ENCODE data around the gene ZNF467. TPM values are rescaled to one million over a fixed set of nuclear protein-coding genes. Genes with fewer than 3 reads are reported as not detected.

ZNF467 gene
- total and polyA plus RNA-seq, 8 donors: 3.1 to 16.4 (median 12.2) TPM; not detected in 1

DNA sequence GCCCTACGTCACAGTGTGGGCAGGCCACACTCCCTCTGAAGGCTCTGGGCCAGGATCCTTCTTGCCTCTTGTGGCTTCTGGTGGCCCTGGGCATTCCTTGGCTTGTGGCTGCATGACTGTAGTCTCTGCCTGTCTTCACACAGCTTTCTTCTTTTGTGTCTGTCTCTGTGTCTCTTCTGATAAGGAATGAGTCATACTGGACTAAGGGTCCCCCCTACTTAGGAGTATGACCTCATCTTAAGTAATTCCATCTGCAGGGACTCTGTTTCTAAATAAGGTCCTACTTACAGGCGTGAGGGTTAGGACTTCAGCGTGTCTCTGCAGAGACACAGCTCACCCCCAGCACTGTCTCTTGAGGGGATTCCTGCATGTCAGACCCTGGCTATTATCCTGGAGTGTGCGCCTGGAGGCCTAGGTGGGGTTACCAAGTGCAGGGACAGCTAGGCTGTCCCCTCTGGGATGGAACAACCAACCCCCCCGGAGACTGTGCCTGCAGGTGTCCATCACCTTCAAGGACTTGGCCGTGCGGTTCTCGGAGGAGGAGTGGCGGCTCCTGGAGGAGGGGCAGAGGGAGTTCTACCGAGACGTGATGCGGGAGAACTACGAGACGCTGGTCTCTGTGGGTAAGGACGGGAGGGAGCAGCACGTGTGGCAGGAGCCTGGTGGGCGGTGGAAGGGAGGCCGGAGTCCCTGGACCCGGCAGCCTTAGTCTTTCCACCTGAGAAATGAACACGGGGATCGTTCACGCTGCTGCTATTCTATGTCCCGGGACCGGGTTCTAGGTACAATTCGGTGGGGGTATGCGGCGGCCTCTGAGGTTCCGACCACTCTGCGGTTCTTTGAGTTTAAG lies 54.1 kb downstream of the ZNF467 start:
- WGBS, 5 donors: 89 to 93% (median 91%) methylated on average over 27 to 29 of the region's 29 CpGs
- peaks cover 26 to 44% (median 41%) of the 10 kb centered on the region in 4 donors for H3K36me3 ChIP-seq
- H3K4me1 ChIP-seq: peaks cover 25 to 53% (median 36%) of the 10 kb centered on the region in 4 donors
- H3K27me3 ChIP-seq: no peaks in the 10 kb centered on the region
- DNase-seq: no peak
- H3K4me3 ChIP-seq: no peak overlapping the region
- peak overlapping the region in 1 of 5 donors; percentile 64 for H3K27ac ChIP-seq
- intact Hi-C loops (cut with DNase I; ENCODE audit: low total_unique reads): no loop called here
- TF ChIP-seq, protein P1, sequence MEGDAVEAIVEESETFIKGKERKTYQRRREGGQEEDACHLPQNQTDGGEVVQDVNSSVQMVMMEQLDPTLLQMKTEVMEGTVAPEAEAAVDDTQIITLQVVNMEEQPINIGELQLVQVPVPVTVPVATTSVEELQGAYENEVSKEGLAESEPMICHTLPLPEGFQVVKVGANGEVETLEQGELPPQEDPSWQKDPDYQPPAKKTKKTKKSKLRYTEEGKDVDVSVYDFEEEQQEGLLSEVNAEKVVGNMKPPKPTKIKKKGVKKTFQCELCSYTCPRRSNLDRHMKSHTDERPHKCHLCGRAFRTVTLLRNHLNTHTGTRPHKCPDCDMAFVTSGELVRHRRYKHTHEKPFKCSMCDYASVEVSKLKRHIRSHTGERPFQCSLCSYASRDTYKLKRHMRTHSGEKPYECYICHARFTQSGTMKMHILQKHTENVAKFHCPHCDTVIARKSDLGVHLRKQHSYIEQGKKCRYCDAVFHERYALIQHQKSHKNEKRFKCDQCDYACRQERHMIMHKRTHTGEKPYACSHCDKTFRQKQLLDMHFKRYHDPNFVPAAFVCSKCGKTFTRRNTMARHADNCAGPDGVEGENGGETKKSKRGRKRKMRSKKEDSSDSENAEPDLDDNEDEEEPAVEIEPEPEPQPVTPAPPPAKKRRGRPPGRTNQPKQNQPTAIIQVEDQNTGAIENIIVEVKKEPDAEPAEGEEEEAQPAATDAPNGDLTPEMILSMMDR (IDR thresholded peaks at IDR 0.05): no peak
- H3K9me3 ChIP-seq: no peaks in the 10 kb centered on the region

DNA sequence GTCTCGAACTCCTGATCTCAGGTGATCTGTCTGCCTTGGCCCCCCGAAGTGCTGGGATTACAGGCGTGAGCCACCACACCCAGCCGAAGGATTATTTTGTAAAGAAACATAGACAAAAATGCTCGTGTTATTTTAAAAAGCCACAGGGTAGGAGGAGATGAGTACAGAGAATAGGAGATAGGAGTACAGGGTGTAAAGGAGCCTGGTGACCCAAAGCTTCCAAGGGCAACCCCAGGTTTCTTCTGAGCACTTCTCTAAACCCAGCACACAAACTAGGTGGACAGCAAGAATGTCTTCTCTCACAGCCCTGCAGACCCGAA lies 54.7 kb downstream of the ZNF467 start:
- intact Hi-C loops (cut with DNase I; ENCODE audit: low total_unique reads): no loop called here
- DNase-seq: no peak
- TF ChIP-seq POLR2AphosphoS5 (IDR thresholded peaks at IDR 0.05): no peak
- TF ChIP-seq, protein P1 (IDR thresholded peaks at IDR 0.05): no peak
- no peak for TF ChIP-seq POLR2A (IDR thresholded peaks at IDR 0.05)
- TF ChIP-seq EP300 (IDR thresholded peaks at IDR 0.05): no peak
- Histone ChIP-seq H3K27me3 (no peaks in the 10 kb centered on the region), H3K4me1 (peaks cover 31 to 58% (median 42%) of the 10 kb centered on the region in 4 donors), H3K9me3 (no peaks in the 10 kb centered on the region), H3K4me3 (no peak overlapping the region), H3K27ac (peak overlapping the region in 1 of 5 donors; percentile 64), H3K36me3 (peaks cover 21 to 38% (median 35%) of the 10 kb centered on the region in 4 donors)
- WGBS, 5 donors: 90 to 98% (median 92%) methylated on average over 6 of the region's 6 CpGs

DNA sequence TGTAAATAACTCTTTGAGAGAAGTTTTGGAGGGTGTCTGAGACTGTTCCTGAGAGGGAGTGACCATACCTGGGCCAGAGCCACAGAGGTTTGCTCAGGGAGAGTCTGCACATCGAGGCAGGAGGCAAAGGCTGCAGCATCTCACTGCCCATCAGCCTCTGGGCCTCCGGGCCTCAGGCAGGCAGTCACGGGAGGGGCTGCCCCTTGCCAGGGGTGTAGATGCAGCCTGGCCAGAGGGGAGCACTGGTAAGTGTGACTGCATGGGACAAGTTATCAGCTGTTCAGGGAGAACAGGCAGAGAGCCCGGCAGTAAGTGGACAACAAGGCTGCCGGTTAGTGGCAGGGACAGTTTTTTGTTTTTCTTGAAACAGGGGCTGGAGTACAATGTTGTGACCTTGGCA lies 55.9 kb downstream of the ZNF467 start:
- Histone ChIP-seq H3K36me3 (peaks cover 10 to 26% (median 23%) of the 10 kb centered on the region in 4 donors), H3K4me3 (no peak overlapping the region), H3K27me3 (no peaks in the 10 kb centered on the region), H3K27ac (peak overlapping the region in 1 of 5 donors; percentile 86), H3K4me1 (peaks cover 33 to 61% (median 43%) of the 10 kb centered on the region in 4 donors), H3K9me3 (no peaks in the 10 kb centered on the region)
- no peak for DNase-seq
- 66 to 78% (median 70%) methylated on average over 5 of the region's 5 CpGs for WGBS, 5 donors
- no peak for TF ChIP-seq POLR2A (IDR thresholded peaks at IDR 0.05)
- TF ChIP-seq POLR2AphosphoS5 (IDR thresholded peaks at IDR 0.05): no peak
- TF ChIP-seq EP300 (IDR thresholded peaks at IDR 0.05): no peak
- TF ChIP-seq, protein P1 (IDR thresholded peaks at IDR 0.05): no peak
- intact Hi-C loops (cut with DNase I; ENCODE audit: low total_unique reads): no loop called here

DNA sequence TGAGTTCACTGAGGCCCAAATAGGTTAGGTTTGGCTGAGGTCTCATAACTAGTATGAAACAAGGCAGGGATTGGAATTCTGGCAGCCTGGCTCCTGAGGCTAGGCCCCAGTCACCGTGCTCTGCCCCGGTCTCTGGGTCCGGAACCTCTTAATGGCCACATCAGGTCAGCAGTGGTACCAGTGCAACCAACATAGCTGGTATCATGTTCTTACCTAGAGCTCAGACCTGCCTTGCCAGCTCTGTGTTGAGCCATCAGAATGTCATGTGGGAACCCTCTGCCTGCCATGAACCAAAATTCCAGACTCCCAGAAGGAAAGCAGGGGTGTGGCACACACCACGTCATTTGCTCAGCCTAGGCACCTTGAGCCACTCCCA lies 56.5 kb downstream of the ZNF467 start:
- H3K27ac ChIP-seq: peak overlapping the region in 1 of 5 donors; percentile 86
- peaks cover 33 to 61% (median 43%) of the 10 kb centered on the region in 4 donors for H3K4me1 ChIP-seq
- peaks cover 0 to under 1% (median 0%) of the 10 kb centered on the region in 4 donors for H3K9me3 ChIP-seq
- no peak overlapping the region for H3K4me3 ChIP-seq
- no peak for TF ChIP-seq EP300 (IDR thresholded peaks at IDR 0.05)
- TF ChIP-seq POLR2AphosphoS5 (IDR thresholded peaks at IDR 0.05): no peak
- TF ChIP-seq, protein P1 (IDR thresholded peaks at IDR 0.05): no peak
- no peak for TF ChIP-seq POLR2A (IDR thresholded peaks at IDR 0.05)
- no peak for DNase-seq
- no peaks in the 10 kb centered on the region for H3K27me3 ChIP-seq
- intact Hi-C loops (cut with DNase I; ENCODE audit: low total_unique reads): no loop called here
- peaks cover 7 to 20% (median 17%) of the 10 kb centered on the region in 4 donors for H3K36me3 ChIP-seq
- 78 to 93% (median 91%) methylated on average over 1 to 4 of the region's 4 CpGs for WGBS, 5 donors
